Ishikawa (cell line): ENCODE measurements around the gene FAU.

Experiments used
- CEBPB ChIP-seq: IDR thresholded peaks from 2 replicates; pipeline ENCODE4 v1.6.1; 2012
- CREB1 ChIP-seq: IDR thresholded peaks from 2 replicates; pipeline ENCODE4 v1.6.1; 2012; ENCODE audit warnings: low read depth
- EGR1 ChIP-seq: IDR thresholded peaks from 2 replicates; pipeline ENCODE4 v1.6.1; 2012
- EP300 ChIP-seq: IDR thresholded peaks from 2 replicates; pipeline ENCODE4 v1.6.1; 2012; ENCODE audit warnings: borderline replicate concordance
- FOXM1 ChIP-seq: IDR thresholded peaks from 2 replicates; pipeline ENCODE4 v1.6.1; 2012; ENCODE audit warnings: low read depth, borderline replicate concordance
- MAX ChIP-seq: IDR thresholded peaks from 2 replicates; pipeline ENCODE4 v1.6.1; 2012
- RAD21 ChIP-seq: IDR thresholded peaks from 2 replicates; pipeline ENCODE4 v1.6.1; 2012; ENCODE audit warnings: low read depth
- TAF1 ChIP-seq: IDR thresholded peaks from 2 replicates; pipeline ENCODE4 v1.6.1; 2012; ENCODE audit warnings: low read depth, mild to moderate bottlenecking
- TEAD4 ChIP-seq: IDR thresholded peaks from 2 replicates; pipeline ENCODE4 v1.6.1; 2012
- YY1 ChIP-seq: IDR thresholded peaks from 2 replicates; pipeline ENCODE4 v1.6.1; 2012; ENCODE audit warnings: low read depth
- ZBTB7A ChIP-seq: IDR thresholded peaks from 2 replicates; pipeline ENCODE4 v1.6.1; 2012; ENCODE audit warnings: low read depth
- TF ChIP-seq, protein P1 (sequence below): IDR thresholded peaks from 2 replicates; pipeline ENCODE4 v1.6.1; 2012; ENCODE audit warnings: low read depth, mild to moderate bottlenecking

DNA sequence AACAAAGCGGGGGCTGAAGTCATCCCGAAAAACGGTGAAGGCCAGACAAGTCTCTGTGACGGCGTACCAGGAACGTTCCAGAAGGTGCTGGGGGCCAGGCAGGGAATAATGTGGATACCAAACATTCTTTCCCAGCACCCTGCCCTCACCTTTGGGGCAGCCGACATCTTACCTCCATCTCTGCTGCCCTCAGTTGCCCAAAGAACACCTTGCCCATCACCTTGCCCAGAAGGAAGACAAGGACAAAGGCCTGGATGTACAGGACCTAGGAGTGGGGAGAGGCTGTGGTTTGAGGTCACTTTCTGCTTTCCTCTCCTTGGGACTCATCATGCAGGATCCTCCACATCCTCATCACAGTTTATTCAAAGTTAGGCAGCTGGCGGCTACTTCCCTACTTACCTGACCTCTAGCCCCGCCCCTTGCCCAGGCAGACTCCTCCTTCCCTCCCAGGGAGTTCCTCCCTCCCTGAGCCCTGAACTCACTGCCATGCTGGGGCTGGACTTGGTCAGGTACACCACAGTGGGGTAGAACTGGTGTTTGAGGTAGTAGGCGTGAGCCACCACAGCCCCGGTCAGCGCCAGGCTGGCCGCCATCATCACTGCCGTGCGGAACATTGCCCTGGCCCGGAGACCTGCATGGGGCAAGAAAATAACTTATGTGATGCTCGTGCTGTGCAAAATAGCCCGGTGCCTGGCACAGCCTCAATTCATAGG, 11.2 kb upstream of the FAU start:
- TF ChIP-seq RAD21 (no peak), TEAD4 (no peak), CEBPB (no peak), FOXM1 (no peak), YY1 (peak; percentile 37), MAX (no peak; the same call in 1 of the 2 replicates), TAF1 (0 out of 2 replicates have a peak, but pooled peaks have one; percentile 22), ZBTB7A (no peak), EGR1 (no peak), CREB1 (no peak), EP300 (no peak)
- TF ChIP-seq, protein P1, sequence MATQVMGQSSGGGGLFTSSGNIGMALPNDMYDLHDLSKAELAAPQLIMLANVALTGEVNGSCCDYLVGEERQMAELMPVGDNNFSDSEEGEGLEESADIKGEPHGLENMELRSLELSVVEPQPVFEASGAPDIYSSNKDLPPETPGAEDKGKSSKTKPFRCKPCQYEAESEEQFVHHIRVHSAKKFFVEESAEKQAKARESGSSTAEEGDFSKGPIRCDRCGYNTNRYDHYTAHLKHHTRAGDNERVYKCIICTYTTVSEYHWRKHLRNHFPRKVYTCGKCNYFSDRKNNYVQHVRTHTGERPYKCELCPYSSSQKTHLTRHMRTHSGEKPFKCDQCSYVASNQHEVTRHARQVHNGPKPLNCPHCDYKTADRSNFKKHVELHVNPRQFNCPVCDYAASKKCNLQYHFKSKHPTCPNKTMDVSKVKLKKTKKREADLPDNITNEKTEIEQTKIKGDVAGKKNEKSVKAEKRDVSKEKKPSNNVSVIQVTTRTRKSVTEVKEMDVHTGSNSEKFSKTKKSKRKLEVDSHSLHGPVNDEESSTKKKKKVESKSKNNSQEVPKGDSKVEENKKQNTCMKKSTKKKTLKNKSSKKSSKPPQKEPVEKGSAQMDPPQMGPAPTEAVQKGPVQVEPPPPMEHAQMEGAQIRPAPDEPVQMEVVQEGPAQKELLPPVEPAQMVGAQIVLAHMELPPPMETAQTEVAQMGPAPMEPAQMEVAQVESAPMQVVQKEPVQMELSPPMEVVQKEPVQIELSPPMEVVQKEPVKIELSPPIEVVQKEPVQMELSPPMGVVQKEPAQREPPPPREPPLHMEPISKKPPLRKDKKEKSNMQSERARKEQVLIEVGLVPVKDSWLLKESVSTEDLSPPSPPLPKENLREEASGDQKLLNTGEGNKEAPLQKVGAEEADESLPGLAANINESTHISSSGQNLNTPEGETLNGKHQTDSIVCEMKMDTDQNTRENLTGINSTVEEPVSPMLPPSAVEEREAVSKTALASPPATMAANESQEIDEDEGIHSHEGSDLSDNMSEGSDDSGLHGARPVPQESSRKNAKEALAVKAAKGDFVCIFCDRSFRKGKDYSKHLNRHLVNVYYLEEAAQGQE, result no peak
